Endothelial cell of umbilical vein (primary cell): ENCODE data around the gene CYP1A1. TPM values are rescaled to one million over a fixed set of nuclear protein-coding genes. Genes with fewer than 3 reads are reported as not detected.

Source experiments
- BruUV-seq: library from RNA; stranded (reverse); fragments of 400-500 nt; replicated peaks from 2 replicates; lab custom pipeline; 2021; lab: Mats Ljungman, UMichigan
- CTCF ChIA-PET: fragments of 300-600, 350-600 bp; sonication (Branson Sonifier 250); formaldehyde crosslinking; loops from one replicate; lab custom pipeline; 2021; ENCODE audit warnings: antibody characterized with exemption, inconsistent platforms; lab: Charles Lee
- POLR2A ChIA-PET: fragments of 300-600, 350-600 bp; sonication (Branson Sonifier 250); formaldehyde crosslinking; loops from one replicate; lab custom pipeline; 2021; ENCODE audit warnings: antibody characterized with exemption, inconsistent platforms; lab: Charles Lee
- DNase-seq: peaks from one replicate; pipeline ENCODE4 v3.0.0-alpha.2; 2011; ENCODE audit warnings: low read depth, low spot score
- FAIRE-seq: peaks from 2 replicates; lab custom pipeline; 2011; peaks lifted over from hg19 to GRCh38; lab: Jason Lieb, UNC
- H2AFZ ChIP-seq: 2 replicates; pipeline ENCODE4 v1.6.0; 2012; ENCODE audit warnings: low read depth, low read length, control low read depth, inconsistent platforms
- H3K27ac ChIP-seq: 2 replicates; pipeline ENCODE4 v1.5.1; 2011; ENCODE audit warnings: low read depth, mild to moderate bottlenecking, control low read depth, low read length, moderate library complexity; ENCODE audit not compliant: insufficient read depth
- H3K27me3 ChIP-seq, 2 experiments: 2 replicates each; pipeline versions ENCODE4 v1.6.0 to v1.6.1; 2011; ENCODE audit warnings: low read length in 2 of 2, mixed read lengths in 1 of 2; ENCODE audit not compliant: control insufficient read depth in 2 of 2, insufficient read depth in 2 of 2
- H3K36me3 ChIP-seq, 2 experiments: 2 replicates in 1 of 2; 3 replicates in 1 of 2; pipeline ENCODE4 v1.5.1; 2011; ENCODE audit warnings: low read length in 2 of 2, mild to moderate bottlenecking in 1 of 2, moderate library complexity in 1 of 2; ENCODE audit not compliant: control insufficient read depth in 2 of 2, insufficient read depth in 2 of 2; ENCODE audit errors: extremely low read depth in 1 of 2
- H3K4me1 ChIP-seq: 3 replicates; pipeline ENCODE4 v1.5.1; 2011; ENCODE audit warnings: mild to moderate bottlenecking, low read length; ENCODE audit not compliant: control insufficient read depth, insufficient read depth; ENCODE audit errors: extremely low read depth
- H3K4me2 ChIP-seq: 2 replicates; pipeline ENCODE4 v1.6.1; 2011; ENCODE audit warnings: low read length, control low read depth, mixed read lengths; ENCODE audit not compliant: insufficient read depth
- H3K4me3 ChIP-seq, 3 experiments: fragments of 200-600 bp in 1 of 3; sonication (generic), shearing (Covaris generic) in 1 of 3; replicated peaks in 1 of 3; 2 replicates each; pipeline ENCODE4 v1.5.1; 2011 to 2016; ENCODE audit warnings: control low read depth in 3 of 3, low read length in 3 of 3, mild to moderate bottlenecking in 2 of 3, inconsistent platforms in 1 of 3, low read depth in 1 of 3, moderate library complexity in 1 of 3; ENCODE audit not compliant: insufficient read depth in 1 of 3
- H3K79me2 ChIP-seq: 2 replicates; pipeline ENCODE4 v1.6.0; 2012; ENCODE audit warnings: low read length, inconsistent platforms; ENCODE audit not compliant: control insufficient read depth, insufficient read depth
- H3K9ac ChIP-seq: replicated peaks from 2 replicates; pipeline ENCODE3; 2011; ENCODE audit warnings: low read length, control low read depth; ENCODE audit not compliant: insufficient read depth; ENCODE audit errors: extremely low read depth
- H3K9me1 ChIP-seq: replicated peaks from 3 replicates; pipeline ENCODE4 v1.6.0; 2011; ENCODE audit warnings: mild to moderate bottlenecking, low read length; ENCODE audit not compliant: control insufficient read depth, insufficient read depth; ENCODE audit errors: extremely low read depth
- H3K9me3 ChIP-seq: replicated peaks from 2 replicates; pipeline ENCODE4 v1.5.1; 2012; ENCODE audit warnings: low read length, inconsistent platforms; ENCODE audit not compliant: control insufficient read depth, insufficient read depth
- H4K20me1 ChIP-seq: replicated peaks from 2 replicates; pipeline ENCODE3; 2011; ENCODE audit warnings: mild to moderate bottlenecking, low read length; ENCODE audit not compliant: control insufficient read depth, insufficient read depth; ENCODE audit errors: extremely low read depth
- CTCF ChIP-seq, 2 donors: IDR thresholded peaks; 1 replicate in 1 of 2; 2 replicates in 1 of 2; pipeline ENCODE4 v1.5.1; 2011; ENCODE audit warnings: low read length in 2 of 2, mild to moderate bottlenecking in 2 of 2, moderate library complexity in 2 of 2, control low read depth in 1 of 2, inconsistent platforms in 1 of 2, low read depth in 1 of 2; ENCODE audit not compliant: insufficient read depth in 1 of 2; ENCODE audit errors: extremely low read depth in 1 of 2
- EZH2 ChIP-seq: IDR thresholded peaks from 2 replicates; pipeline ENCODE4 v1.6.1; 2012; ENCODE audit warnings: borderline replicate concordance, low read depth, mild to moderate bottlenecking, moderate library complexity, low read length, inconsistent platforms; ENCODE audit not compliant: severe bottlenecking
- FOS ChIP-seq: IDR thresholded peaks from 2 replicates; pipeline ENCODE4 v1.6.1; 2011; ENCODE audit warnings: mild to moderate bottlenecking, low read length, moderate library complexity, borderline replicate concordance; ENCODE audit not compliant: insufficient read depth
- GATA2 ChIP-seq: IDR thresholded peaks from 2 replicates; pipeline ENCODE4 v1.7.0; 2011; ENCODE audit warnings: low read depth, mild to moderate bottlenecking, moderate library complexity, mixed read lengths, low read length; ENCODE audit not compliant: insufficient read length, insufficient read depth
- JUN ChIP-seq: IDR thresholded peaks from 2 replicates; pipeline ENCODE4 v1.6.1; 2011; ENCODE audit warnings: borderline replicate concordance, low read depth; ENCODE audit not compliant: insufficient read length, insufficient read depth
- MAX ChIP-seq: IDR thresholded peaks from 2 replicates; pipeline ENCODE4 v1.6.1; 2011; ENCODE audit not compliant: insufficient read depth, insufficient read length
- MYC ChIP-seq: IDR thresholded peaks from one replicate; pipeline ENCODE4 v1.6.1; 2011; ENCODE audit warnings: mild to moderate bottlenecking, low read depth, low read length
- POLR2A ChIP-seq: IDR thresholded peaks from 2 replicates; pipeline ENCODE4 v1.6.1; 2012; ENCODE audit warnings: low read depth, mild to moderate bottlenecking, control low read depth, low read length
- POLR2AphosphoS5 ChIP-seq: IDR thresholded peaks from 2 replicates; pipeline ENCODE4 v1.6.1; 2012; ENCODE audit warnings: low read depth, mild to moderate bottlenecking, control low read depth, low read length, moderate library complexity; ENCODE audit not compliant: insufficient read depth
- dilution Hi-C: fragments of 300-500 bp; cut with MboI; formaldehyde crosslinking; loops from one replicate; pipeline ENCODE4 v1.15.0; 2019; ENCODE audit warnings: low sequenced_read_pairs; ENCODE audit not compliant: extremely low pct_ligation_motif_present
- intact Hi-C: fragments of 100-400 bp; cut with micrococcal nuclease; formaldehyde crosslinking; loops from one replicate; pipeline ENCODE4 v1.10.0; 2022
- polyA plus RNA-seq, 4 experiments: library from polyadenylated mRNA; depleted of rRNA in 3 of 4; stranded (reverse) in 3 of 4; unstranded in 1 of 4; fragments of >200 nt; gene quantifications; 2 replicates each; pipeline versions ENCODE4 v1.2.1 to v1.2.3, GENCODE V29; 2011 to 2012; ENCODE audit warnings: missing spikeins in 1 of 4
- total RNA-seq: library from RNA; stranded (reverse); gene quantifications from 2 replicates; pipeline ENCODE4 v1.2.3, GENCODE V29; 2021

The CYP1A1 gene
- total and polyA plus RNA-seq, 2 donors (not counting 3 experiments of a cell fraction or from before 2014, with no cell fraction given): 7.6 to 13.1 TPM

GRCh38 chr15:74726774-74727164 is 1.4 kb upstream of the CYP1A1 start:
- ChIA-PET CTCF (interaction anchor here (1.2 kb wide), 1 partner anchor 44 kb away, joined by 3 read pairs; no protein-coding TSS in a partner anchor), POLR2A (no interaction called here)
- intact Hi-C loops: no loop called here
- Histone ChIP-seq H3K4me1 (peaks cover 12% of the 10 kb centered on the region), H2AFZ (peak overlapping the region; percentile 55), H3K4me2 (peak overlapping the region; percentile 40), H3K27me3 (no peaks in the 10 kb centered on the region), H3K9ac (no peak overlapping the region), H3K79me2 (no peaks in the 10 kb centered on the region), H3K36me3 (no peaks in the 10 kb centered on the region), H3K9me3 (no peaks in the 10 kb centered on the region), H4K20me1 (no peaks in the 10 kb centered on the region), H3K9me1 (no peaks in the 10 kb centered on the region), H3K27ac (no peak overlapping the region), H3K4me3 (peak overlapping the region in 1 of 3 experiments; percentile 46)
- BruUV-seq: TSS peak; percentile 52
- dilution Hi-C loops: no loop called here
- TF ChIP-seq GATA2 (no peak), POLR2A (no peak), JUN (no peak), POLR2AphosphoS5 (no peak), EZH2 (no peak), MYC (no peak), MAX (no peak), FOS (no peak), CTCF (IDR thresholded peaks at IDR 0.05; ENCODE audit: extremely low read depth in 1 of 2, insufficient read depth in 1 of 2, low read depth in 1 of 2, low read length in 2 of 2) (no peak)
- DNase-seq (no peak), FAIRE-seq (no peak)
